ENCODE results near the gene PKD2L1.
"Not testable (repeated sequence)": the region's sequence is repeated elsewhere in the genome, so short reads cannot be mapped to it uniquely, and the experiment has no call there.

Gene PKD2L1

GRCh38 chr10:100291356-100291755 lies 38.7 kb downstream of the PKD2L1 start:
- Histone ChIP-seq H3K4me3 (ENCODE audit: low read depth, low read length) (no peak overlapping the region), H3K9ac (ENCODE audit: low read depth, low read length) (no peak overlapping the region), H3K27me3 (ENCODE audit: control insufficient read depth, insufficient read depth, low read length) (no peaks in the 10 kb centered on the region), H3K9me3 (ENCODE audit: control insufficient read depth, insufficient read depth, low read length) (no peaks in the 10 kb centered on the region), H3K36me3 (ENCODE audit: control insufficient read depth, insufficient read depth, low read length) (no peaks in the 10 kb centered on the region), H3K4me1 (ENCODE audit: control insufficient read depth, insufficient read depth, low read length) (no peaks in the 10 kb centered on the region)

- H3K4me3 ChIP-seq (ENCODE audit: low read depth, low read length): no peak overlapping the region
- no peak overlapping the region for H3K9ac ChIP-seq (ENCODE audit: low read depth, low read length)
- no peaks in the 10 kb centered on the region for H3K9me3 ChIP-seq (ENCODE audit: control insufficient read depth, insufficient read depth, low read length)
- no peaks in the 10 kb centered on the region for H3K36me3 ChIP-seq (ENCODE audit: control insufficient read depth, insufficient read depth, low read length)
- no peaks in the 10 kb centered on the region for H3K4me1 ChIP-seq (ENCODE audit: control insufficient read depth, insufficient read depth, low read length)
- H3K27me3 ChIP-seq (ENCODE audit: control insufficient read depth, insufficient read depth, low read length): no peaks in the 10 kb centered on the region
Observed at GRCh38 chr10:100289641-100290040, 40.4 kb downstream of the PKD2L1 start.

GRCh38 chr10:100288196-100288595 lies 41.8 kb downstream of the PKD2L1 start:
- H3K4me3 ChIP-seq (ENCODE audit: low read depth, low read length): no peak overlapping the region
- no peaks in the 10 kb centered on the region for H3K9me3 ChIP-seq (ENCODE audit: control insufficient read depth, insufficient read depth, low read length)
- no peaks in the 10 kb centered on the region for H3K4me1 ChIP-seq (ENCODE audit: control insufficient read depth, insufficient read depth, low read length)
- no peaks in the 10 kb centered on the region for H3K27me3 ChIP-seq (ENCODE audit: control insufficient read depth, insufficient read depth, low read length)
- peaks cover 3% of the 10 kb centered on the region for H3K36me3 ChIP-seq (ENCODE audit: control insufficient read depth, insufficient read depth, low read length)
- no peak overlapping the region for H3K9ac ChIP-seq (ENCODE audit: low read depth, low read length)

- Histone ChIP-seq H3K27me3 (ENCODE audit: control insufficient read depth, insufficient read depth, low read length) (no peaks in the 10 kb centered on the region), H3K4me1 (ENCODE audit: control insufficient read depth, insufficient read depth, low read length) (no peaks in the 10 kb centered on the region), H3K9ac (ENCODE audit: low read depth, low read length) (no peak overlapping the region), H3K4me3 (ENCODE audit: low read depth, low read length) (no peak overlapping the region), H3K36me3 (ENCODE audit: control insufficient read depth, insufficient read depth, low read length) (peaks cover 4% of the 10 kb centered on the region), H3K9me3 (ENCODE audit: control insufficient read depth, insufficient read depth, low read length) (no peaks in the 10 kb centered on the region)
Observed at GRCh38 chr10:100287756-100288155, 42.3 kb downstream of the PKD2L1 start.

- Histone ChIP-seq H3K9ac (ENCODE audit: low read depth, low read length) (peak within 1 kb of the TSS; percentile 96), H3K4me1 (ENCODE audit: control insufficient read depth, insufficient read depth, low read length) (no peaks in the 10 kb centered on the region), H3K9me3 (ENCODE audit: control insufficient read depth, insufficient read depth, low read length) (no peaks in the 10 kb centered on the region), H3K36me3 (ENCODE audit: control insufficient read depth, insufficient read depth, low read length) (peaks cover 4% of the 10 kb centered on the region), H3K27me3 (ENCODE audit: control insufficient read depth, insufficient read depth, low read length) (no peaks in the 10 kb centered on the region), H3K4me3 (ENCODE audit: low read depth, low read length) (peak within 1 kb of the TSS; percentile 98)
Observed at GRCh38 chr10:100286051-100287033, 43.7 kb downstream of the PKD2L1 start, which contains the start of gene BLOC1S2. BLOC1S2 (minus strand) TSS chr10:100286680; CDS start chr10:100286659, 21 bp downstream.

- not testable (repeated sequence) for H3K9me3 ChIP-seq (ENCODE audit: control insufficient read depth, insufficient read depth, low read length); H3K27me3 ChIP-seq (ENCODE audit: control insufficient read depth, insufficient read depth, low read length); H3K4me1 ChIP-seq (ENCODE audit: control insufficient read depth, insufficient read depth, low read length)
- H3K9ac ChIP-seq (ENCODE audit: low read depth, low read length): peak overlapping the region; percentile 96
- peak overlapping the region; percentile 98 for H3K4me3 ChIP-seq (ENCODE audit: low read depth, low read length)
- H3K36me3 ChIP-seq (ENCODE audit: control insufficient read depth, insufficient read depth, low read length): peaks cover 11% of the 10 kb centered on the region
Observed at GRCh38 chr10:100285326-100285725, 44.7 kb downstream of the PKD2L1 start.

- Histone ChIP-seq H3K36me3 (ENCODE audit: control insufficient read depth, insufficient read depth, low read length) (peaks cover 27% of the 10 kb centered on the region), H3K4me3 (ENCODE audit: low read depth, low read length) (no peak overlapping the region), H3K27me3 (ENCODE audit: control insufficient read depth, insufficient read depth, low read length) (no peaks in the 10 kb centered on the region), H3K9me3 (ENCODE audit: control insufficient read depth, insufficient read depth, low read length) (no peaks in the 10 kb centered on the region), H3K9ac (ENCODE audit: low read depth, low read length) (no peak overlapping the region), H3K4me1 (ENCODE audit: control insufficient read depth, insufficient read depth, low read length) (no peaks in the 10 kb centered on the region)
Observed at GRCh38 chr10:100282907-100283306, 47.1 kb downstream of the PKD2L1 start.

GRCh38 chr10:100276971-100277370 lies 53.1 kb downstream of the PKD2L1 start:
- H3K9me3 ChIP-seq (ENCODE audit: control insufficient read depth, insufficient read depth, low read length); H3K9ac ChIP-seq (ENCODE audit: low read depth, low read length); H3K4me1 ChIP-seq (ENCODE audit: control insufficient read depth, insufficient read depth, low read length); H3K4me3 ChIP-seq (ENCODE audit: low read depth, low read length); H3K27me3 ChIP-seq (ENCODE audit: control insufficient read depth, insufficient read depth, low read length): not testable (repeated sequence)
- H3K36me3 ChIP-seq (ENCODE audit: control insufficient read depth, insufficient read depth, low read length): peaks cover 29% of the 10 kb centered on the region

- no peaks in the 10 kb centered on the region for H3K9me3 ChIP-seq (ENCODE audit: control insufficient read depth, insufficient read depth, low read length)
- peak within 1 kb of the TSS; percentile 76 for H3K9ac ChIP-seq (ENCODE audit: low read depth, low read length)
- H3K27me3 ChIP-seq (ENCODE audit: control insufficient read depth, insufficient read depth, low read length): no peaks in the 10 kb centered on the region
- H3K4me3 ChIP-seq (ENCODE audit: low read depth, low read length): peak within 1 kb of the TSS; percentile 98
- no peaks in the 10 kb centered on the region for H3K36me3 ChIP-seq (ENCODE audit: control insufficient read depth, insufficient read depth, low read length)
- peaks cover 3% of the 10 kb centered on the region for H3K4me1 ChIP-seq (ENCODE audit: control insufficient read depth, insufficient read depth, low read length)
Observed at GRCh38 chr10:100267239-100268104, 62.6 kb downstream of the PKD2L1 start, which contains the start of gene CWF19L1. CWF19L1 (minus strand) TSS chr10:100267638; CDS start chr10:100267593, 45 bp downstream.

- no peaks in the 10 kb centered on the region for H3K27me3 ChIP-seq (ENCODE audit: control insufficient read depth, insufficient read depth, low read length)
- no peaks in the 10 kb centered on the region for H3K36me3 ChIP-seq (ENCODE audit: control insufficient read depth, insufficient read depth, low read length)
- H3K4me3 ChIP-seq (ENCODE audit: low read depth, low read length): no peak overlapping the region
- no peaks in the 10 kb centered on the region for H3K9me3 ChIP-seq (ENCODE audit: control insufficient read depth, insufficient read depth, low read length)
- H3K9ac ChIP-seq (ENCODE audit: low read depth, low read length): no peak overlapping the region
- peaks cover 3% of the 10 kb centered on the region for H3K4me1 ChIP-seq (ENCODE audit: control insufficient read depth, insufficient read depth, low read length)
Observed at GRCh38 chr10:100265821-100266485, 64.1 kb downstream of the PKD2L1 start.

GRCh38 chr10:100254191-100254590 lies 75.8 kb downstream of the PKD2L1 start:
- H3K4me1 ChIP-seq (ENCODE audit: control insufficient read depth, insufficient read depth, low read length): no peaks in the 10 kb centered on the region
- no peaks in the 10 kb centered on the region for H3K27me3 ChIP-seq (ENCODE audit: control insufficient read depth, insufficient read depth, low read length)
- H3K9me3 ChIP-seq (ENCODE audit: control insufficient read depth, insufficient read depth, low read length): no peaks in the 10 kb centered on the region
- H3K9ac ChIP-seq (ENCODE audit: low read depth, low read length): no peak overlapping the region
- no peak overlapping the region for H3K4me3 ChIP-seq (ENCODE audit: low read depth, low read length)
- peaks cover 14% of the 10 kb centered on the region for H3K36me3 ChIP-seq (ENCODE audit: control insufficient read depth, insufficient read depth, low read length)

Data from iPS-15b (cell line).